ENCODE measurements around the gene C20orf204.

Gene C20orf204

DNA sequence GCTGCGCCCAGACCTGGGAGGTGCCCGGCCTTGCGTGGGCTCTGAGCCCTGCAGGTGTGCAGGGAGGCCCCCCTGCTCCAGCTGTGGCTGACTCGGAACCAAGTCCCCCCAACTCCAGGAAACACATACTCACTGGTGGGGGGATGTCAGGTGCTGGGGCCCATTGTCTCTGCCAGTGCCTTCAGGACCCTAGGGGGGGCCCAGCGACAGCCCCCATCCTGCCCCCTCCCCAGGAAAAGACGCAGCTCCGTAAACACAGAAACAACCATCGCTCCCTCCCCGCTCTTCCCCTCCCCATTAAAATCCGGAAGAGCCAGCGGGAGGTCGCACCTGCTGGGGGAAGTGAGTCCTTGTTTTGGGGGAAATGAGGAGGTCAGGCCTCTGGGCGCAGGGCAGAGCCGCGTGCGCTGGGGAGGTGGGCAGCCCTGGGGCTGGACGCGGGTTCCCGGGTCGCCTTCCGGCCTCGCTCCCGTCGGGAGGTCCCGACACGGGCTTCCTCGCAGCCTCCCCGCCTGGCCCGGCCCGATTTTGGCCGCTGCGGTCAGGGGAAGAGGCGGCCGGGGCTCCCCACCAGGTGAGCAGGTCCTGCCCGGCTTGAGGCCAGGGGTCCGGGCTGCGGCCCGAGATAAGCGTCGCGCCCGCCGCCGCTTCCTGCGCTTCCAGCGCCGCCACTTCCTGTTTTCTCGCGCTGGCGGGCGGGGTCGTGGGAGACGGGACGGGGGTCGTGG is 6.2 kb downstream of the C20orf204 start:
- DNase-seq, result no peak

DNA sequence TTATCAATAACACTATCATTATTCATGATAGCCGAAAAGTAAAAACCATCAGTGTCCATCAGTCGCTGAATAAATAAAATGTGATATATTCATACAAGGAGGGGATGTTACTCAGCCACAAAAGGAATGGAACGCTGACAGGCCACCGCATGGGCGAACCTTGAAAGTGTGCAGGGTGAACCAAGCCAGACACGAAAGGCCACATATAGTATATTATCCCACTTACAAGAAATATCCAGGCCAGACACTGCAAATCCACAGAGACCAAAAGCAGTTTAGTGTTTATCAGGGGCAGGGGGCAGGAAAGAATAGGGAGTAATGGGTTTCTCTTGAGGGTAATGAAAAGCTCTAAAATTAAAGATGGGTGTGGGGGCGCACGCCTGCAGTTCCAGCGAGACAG is 7.8 kb downstream of the C20orf204 start:
- DNase-seq, result no peak

DNA sequence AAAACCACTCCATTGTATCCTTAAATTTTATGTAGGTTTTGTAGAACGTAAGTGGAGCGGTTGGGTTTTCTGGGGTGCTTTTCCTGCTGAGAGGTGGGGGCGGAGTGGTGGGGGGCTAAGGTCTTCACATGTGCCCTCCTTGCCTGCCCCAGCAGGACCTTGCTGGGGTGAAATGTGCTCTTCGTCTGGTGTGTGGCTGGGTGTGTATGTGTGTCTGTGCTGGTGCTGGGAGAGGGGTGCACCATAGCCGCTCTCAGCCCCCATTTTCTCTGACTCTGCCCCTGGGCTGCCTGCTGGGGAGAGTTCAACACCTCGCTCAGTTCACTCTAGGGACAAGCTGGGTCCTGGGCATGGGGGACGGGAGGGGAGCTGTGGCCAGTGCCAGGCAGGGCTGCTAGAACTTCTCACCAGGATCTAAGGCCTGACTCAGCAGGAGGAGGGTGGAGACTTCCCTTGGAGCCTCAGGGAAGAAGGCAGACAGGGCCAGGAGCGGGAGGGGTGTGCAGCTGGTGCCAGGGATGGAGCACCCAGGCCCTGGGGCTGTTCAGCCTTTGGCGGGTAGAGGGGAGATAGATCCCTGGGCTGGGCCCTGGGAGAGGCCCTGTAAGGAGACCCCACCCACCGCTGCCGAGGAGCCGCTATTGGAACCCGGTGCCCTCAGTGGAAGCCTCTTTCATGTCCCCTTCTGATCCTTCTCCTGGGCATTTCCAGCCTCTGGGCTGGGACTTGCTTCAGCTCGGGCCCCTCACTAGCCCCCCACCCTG is 8.7 kb downstream of the C20orf204 start:
- no peak for DNase-seq

GRCh38 chr20:64045346-64046011 is 9.5 kb downstream of the C20orf204 start:
- no peak for DNase-seq

DNA sequence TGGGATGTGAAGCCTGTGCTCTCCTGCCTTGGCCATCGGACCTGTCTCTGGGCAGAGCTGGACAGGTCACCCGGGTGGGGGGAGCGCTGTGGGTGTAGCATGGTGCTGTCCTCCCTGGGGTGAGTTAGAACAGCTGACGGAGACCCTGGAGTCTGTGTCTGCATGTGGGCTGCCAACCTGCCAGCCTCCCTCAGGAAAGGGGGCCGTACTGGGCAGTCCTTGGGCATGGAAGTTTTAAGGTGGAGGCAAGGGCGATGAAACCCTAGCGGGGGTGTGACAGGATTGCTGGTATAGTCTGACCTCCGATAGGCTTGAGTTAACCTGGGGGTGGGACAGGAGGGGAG is 11.0 kb downstream of the C20orf204 start:
- no peak for DNase-seq

- DNase-seq, result no peak
Measured at GRCh38 chr20:64047968-64048401, 12.0 kb downstream of the C20orf204 start.

DNA sequence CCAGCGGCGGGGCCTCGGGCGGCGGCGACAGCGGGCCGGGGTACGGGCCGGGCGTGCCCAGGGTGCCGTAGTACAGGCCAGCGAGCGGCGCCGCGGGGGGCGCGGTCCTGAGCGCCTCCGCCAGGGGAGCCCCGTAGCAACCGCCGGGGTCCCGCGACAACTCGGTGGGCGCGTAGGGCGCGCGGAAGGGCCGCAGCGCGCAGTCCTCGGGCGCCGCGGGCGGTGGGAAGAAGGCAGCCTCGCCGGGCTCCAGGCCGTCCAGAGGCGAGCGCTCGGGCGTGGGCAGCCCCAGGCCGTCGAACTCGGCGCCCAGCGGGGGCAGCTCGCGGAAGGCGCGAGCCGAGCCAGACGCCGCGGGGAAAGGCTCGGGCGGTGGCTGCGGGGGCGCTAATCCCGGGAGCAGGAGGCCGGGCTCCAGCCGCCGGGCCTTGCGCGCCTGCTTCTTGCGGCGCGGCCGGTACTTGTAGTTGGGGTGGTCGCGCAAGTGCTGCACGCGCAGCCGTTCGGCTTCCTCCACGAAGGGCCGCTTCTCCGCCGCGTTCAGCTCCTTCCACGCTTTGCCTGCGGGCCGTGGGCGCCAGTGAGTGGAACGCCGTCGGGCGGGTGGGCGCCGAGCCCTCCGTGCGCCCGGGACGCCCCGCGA is 12.5 kb downstream of the C20orf204 start:
- no peak for DNase-seq

GRCh38 chr20:64049060-64049877 is 13.3 kb downstream of the C20orf204 start, which contains the start of gene SOX18:
Gene SOX18, minus strand, starts transcription at chr20:64049639. Its CDS starts 123 bp downstream, at chr20:64049516.
- no peak for DNase-seq

DNA sequence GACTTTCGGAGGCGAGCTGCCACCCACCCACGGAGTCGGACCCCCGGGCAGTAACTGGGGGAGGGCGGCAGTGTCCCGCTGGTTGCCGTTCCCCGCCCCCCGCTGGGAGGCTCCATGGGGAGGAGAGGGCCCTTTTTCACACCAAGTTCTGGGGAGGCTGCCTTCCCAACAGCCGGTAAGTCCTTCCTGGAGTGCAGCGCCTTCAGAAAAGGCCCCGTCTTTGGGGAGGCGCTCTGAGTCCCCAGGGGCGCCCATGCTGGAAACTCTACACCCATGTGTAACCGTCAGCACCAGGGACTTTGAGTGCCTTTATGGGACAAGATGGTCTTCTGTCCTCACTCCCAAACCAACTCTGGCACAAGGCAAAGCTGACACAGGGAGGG is 13.9 kb downstream of the C20orf204 start:
- no peak for DNase-seq

DNA sequence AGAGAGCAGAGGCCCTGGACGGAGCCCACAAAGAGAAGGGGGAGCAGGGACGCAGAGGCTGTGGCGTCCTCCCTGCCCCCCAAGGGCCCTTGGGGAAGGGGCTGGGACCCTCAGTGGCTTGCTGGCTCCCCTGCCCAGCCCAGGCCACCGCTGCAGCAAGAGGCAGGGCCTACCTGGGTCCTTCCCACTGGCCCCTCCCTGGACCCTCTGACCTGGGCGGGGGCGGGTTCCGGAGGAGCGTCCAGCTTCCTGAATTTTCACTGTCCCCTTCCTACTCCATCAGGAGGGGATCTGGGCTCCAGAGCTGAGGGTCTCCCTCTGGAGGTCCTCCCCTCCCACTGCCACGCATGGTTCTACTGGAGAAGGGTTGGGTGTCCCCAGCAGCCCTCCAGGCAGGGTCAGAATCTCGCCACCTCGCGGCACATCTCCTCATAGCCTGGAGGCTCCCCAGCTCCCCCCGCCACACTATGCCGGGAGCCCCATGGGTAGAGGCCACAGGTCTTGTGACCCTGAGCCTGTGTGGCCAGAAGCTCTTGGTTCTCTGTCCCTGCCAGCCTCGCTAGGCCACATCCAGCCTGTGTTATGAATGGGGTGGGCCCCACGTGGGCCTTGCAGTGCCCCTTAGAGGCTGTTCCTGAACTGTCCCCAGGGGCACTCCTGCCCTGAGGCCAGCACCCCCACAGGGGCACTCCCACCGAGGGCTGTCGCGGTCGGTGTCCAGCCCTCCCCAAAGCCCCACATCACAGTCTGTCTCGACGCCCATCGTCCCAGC is 14.5 kb downstream of the C20orf204 start:
- no peak for DNase-seq

GRCh38 chr20:64051033-64051452 is 15.1 kb downstream of the C20orf204 start:
- no peak for DNase-seq

DNA sequence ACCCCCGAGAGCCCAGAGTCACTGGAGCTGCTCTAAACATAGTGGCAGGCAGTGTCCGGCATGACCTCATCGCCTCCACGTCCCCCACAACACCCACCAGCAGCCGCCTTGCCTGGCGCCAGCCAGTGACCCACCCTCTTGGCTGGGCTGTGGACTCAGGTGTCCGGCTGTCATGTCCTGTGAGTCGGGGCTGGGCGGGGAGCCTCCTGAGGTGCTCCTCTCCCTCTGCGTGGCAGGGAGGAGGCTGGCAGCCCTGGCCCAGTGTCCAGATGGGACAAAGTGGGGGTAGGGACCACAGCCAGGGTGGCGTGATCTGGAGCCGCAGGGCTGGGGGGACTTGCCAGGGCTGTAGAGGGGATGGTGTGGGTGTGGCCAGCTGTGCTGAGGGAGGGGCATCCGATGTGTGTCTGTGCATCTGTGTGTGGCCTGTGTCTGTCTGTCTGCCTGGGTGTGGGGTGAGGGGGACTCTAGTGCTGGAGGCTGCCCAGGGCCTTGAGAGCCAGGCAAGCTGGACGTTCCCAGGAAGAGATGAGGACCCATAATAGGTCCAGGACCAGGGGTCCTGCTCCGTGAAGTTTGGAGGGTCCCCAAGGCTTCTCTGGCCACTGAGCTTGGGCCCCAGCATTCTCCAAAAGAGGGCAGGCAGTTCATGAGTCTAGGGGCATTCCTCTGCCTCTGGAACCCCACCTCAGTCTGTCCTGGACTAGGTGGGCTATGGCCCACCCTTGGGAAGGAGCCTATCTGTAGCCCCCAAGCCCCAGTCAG is 15.8 kb downstream of the C20orf204 start:
- no peak for DNase-seq

DNA sequence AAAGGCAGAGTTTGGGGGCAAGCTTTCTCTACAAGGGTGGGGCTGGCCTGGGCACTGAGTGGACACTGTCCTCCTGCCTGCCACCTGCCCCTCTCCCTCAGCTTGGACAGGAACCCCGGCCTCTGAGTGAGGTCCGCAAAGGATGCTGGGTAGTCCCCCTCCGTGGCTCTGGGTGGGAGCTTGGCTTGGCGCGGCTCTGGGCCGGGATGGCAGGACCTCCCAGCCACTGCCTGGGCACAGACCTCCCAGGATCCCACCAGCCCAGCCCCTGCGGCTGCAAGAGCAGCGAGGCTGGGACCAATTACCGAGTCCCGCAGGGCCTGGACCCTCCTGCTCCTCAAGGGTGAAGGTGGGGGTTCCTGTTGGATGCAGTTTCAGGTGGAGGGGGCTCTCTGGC is 16.3 kb downstream of the C20orf204 start:
- DNase-seq, result no peak

DNA sequence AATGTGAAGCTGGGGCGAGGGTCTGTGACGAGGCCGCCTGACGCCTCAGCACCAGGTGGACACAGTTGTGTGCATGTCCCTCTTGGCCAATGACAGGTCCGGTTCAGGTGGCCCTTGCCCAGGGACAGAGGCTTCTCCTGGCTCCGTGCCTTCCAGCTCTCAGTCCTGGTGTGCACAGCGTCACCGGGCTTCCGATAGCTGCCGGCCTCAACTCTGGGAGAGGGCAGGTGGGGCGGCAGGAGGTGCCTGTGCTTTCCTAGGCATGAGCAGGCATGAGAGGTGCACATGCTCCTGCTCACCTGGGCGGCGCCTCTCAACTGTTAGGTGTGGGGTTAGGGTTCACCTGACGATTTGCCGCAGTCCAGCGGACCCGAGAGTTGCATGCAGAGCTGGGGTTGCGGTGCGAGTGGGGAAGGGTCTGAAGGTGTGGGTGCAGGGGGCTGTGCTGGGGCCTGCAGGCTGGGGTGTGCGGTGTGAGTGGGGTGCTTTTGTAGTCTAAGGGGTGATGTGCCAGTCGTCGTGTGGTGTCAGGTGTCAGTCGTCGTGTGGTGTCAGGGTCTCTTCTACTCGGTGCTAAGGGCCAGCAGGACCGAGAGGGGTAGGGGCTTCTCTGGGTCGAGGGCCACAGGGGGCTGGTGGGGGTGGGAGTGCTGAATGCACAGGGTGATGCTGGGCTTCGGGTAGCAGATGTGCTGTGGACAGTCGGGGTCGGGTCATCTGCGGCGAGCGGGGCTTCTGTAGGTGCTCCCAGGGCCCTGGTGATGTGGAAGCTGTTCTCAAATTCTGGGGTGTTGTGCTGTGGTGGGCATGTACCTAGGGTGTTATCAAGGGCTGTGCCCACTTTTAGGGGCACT is 17.2 kb downstream of the C20orf204 start:
- no peak for DNase-seq

- DNase-seq, result no peak
Measured at GRCh38 chr20:64053841-64054661, 18.1 kb downstream of the C20orf204 start.

DNA sequence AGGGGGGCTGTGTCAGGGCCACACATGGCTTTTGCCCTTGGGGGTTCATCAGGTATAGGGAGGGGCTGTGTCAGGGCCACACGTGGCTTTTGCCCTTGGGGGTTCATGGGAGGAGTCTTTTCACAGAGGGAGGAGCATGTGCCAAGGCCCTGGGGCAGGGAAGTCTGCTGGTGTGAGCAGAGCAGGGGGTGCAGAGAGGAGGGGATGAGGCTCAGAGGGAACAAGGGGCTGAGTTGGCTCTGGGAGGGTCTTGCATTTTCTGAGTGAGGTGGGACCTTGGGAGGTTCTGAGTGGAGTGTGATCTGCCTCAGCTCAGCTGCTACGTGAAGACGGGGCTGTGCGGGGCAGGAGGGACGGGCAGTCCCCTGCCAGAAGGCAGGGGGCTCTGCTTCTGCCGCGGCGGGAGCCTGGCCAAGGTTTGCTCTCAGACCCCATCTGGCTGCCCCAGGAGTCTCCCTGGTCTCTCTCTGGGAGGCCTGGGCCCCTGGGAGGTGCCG is 19.5 kb downstream of the C20orf204 start:
- DNase-seq, result no peak

DNA sequence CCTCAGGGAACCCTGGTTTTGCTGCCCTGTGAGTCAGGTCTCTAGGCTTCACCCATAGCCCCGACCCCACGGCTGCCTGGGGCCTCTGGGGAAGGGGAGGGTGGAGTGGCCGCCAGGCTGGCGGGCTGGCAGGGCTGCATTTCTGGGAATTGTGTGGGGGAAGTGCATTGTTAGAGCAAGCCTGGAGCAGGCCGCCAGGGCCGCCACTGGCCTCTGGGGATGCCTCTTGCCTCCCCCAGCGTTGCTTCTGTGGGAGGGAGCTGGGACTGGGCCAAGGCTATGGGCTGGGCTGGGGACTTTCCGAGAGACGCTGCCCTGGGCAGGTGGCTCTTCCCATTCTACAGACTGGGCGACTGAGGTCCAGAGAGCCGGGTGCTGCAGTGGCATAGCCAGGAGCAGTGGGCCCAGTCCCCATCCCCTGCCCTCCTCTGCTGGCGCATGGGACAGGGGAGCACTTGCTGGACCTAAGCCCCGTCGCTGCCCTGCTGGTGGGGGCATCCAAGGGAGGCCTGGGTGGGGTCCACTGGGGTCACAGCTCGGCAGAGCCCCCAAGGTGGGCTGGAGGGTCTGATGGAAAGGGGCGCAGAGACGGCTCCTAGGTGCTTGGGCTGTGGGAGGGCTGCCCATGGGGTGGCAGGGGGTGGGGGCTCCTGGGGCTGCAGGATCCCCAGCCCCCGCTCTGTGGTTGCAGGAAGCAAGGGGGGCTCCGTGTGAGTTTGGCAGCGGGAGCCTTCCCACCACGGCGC is 20.1 kb downstream of the C20orf204 start:
- DNase-seq, result no peak

- DNase-seq, result no peak
Measured at GRCh38 chr20:64056639-64056888, 20.6 kb downstream of the C20orf204 start.

Measured in activated gamma-delta T cell treated with Interleukin-2 at 50 U/mL for 16 hours (primary cell).